GM11168 (cell line): ENCODE results near the gene C13orf46.
"Not testable (repeated sequence)": the region's sequence is repeated elsewhere in the genome, so short reads cannot be mapped to it uniquely, and the experiment has no call there.

Source experiments
- in situ Hi-C: fragments of 300-500 bp; cut with MboI; formaldehyde crosslinking; loops from one replicate; pipeline ENCODE4 v1.12.0; 2022; ENCODE audit warnings: low sequenced_read_pairs; ENCODE audit not compliant: unreplicated experiment

The C13orf46 gene

DNA sequence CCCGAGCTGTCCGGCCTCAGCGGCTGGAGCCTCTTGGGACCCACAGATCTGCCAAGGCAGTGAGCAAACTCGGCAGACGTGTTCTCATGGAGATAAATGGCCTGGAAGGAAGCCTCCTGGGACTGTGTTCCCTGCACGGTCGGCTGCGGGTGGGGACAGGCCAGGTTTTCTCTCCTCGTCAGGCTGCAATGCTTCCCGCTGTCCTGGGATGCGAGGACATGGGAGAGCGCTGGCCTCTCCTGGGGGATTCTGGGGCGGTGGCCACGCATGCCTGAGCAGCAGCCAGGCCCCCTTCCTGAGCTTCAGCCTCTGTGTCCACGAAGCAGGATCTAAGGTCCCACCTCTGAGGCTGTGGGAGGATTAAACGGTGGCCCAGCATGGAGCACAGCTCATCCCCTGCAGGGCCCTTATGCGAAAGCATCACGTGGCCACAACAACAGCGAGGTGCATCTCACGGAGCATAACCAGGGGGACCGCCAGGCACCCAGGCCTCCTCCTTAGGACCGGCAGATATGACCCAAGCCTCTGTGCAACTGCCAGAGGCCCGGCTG lies 21.2 kb upstream of the C13orf46 start:
- in situ Hi-C loops: no loop called here

DNA sequence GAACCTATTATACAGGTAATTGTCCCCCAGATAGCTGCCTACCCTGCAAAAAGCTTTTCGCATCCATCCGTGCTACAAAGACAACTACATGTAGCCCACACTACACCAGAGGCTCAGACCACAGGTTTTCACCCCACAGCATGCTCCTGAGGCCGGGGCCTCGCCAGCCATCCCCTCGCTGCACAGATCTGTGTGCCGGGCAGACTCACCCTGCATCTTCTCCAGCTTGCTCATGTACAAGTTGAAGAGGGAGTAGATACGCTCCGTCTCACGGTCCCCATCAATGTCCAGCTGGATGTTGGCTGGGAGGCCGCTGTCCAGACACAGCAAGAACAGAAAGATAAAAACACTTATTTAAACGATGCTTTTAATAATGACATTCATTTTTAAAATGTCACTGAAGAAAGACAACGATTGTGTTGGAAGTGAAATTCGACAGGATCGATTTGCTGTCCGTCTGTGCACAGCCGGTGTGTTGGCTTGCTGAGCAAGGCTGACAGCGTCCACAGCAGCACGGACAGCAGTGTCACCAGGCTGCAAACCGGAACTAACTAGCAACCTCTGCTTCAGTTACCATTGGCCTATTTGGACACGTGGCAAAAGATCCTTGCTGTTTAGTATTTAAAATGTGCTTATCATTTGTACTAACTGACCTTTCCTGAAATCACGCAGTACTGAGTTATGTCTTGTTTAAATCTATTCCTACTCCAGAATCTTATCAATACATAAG lies 18.6 kb upstream of the C13orf46 start:
- in situ Hi-C loops: no loop called here

DNA sequence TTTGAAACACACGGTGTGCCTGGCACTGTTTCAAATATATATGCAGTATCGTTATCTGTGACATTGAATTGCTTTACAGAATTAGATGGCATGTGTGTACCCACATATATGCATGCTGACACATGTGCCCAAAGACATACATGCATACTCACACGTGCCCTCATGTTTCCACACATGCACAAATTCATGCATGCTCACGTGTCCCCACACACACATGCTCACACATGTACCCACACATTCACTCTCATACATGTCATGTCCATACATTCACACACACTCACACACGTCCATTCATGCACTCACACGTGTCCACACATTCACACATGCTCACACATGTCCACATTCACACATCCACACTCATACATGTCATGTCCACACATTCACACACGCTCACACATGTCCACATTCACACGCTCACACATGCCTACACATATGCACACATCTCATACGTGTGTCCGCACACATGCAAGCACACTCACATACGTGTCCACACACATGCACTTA lies 17.9 kb upstream of the C13orf46 start:
- in situ Hi-C loops: no loop called here

DNA sequence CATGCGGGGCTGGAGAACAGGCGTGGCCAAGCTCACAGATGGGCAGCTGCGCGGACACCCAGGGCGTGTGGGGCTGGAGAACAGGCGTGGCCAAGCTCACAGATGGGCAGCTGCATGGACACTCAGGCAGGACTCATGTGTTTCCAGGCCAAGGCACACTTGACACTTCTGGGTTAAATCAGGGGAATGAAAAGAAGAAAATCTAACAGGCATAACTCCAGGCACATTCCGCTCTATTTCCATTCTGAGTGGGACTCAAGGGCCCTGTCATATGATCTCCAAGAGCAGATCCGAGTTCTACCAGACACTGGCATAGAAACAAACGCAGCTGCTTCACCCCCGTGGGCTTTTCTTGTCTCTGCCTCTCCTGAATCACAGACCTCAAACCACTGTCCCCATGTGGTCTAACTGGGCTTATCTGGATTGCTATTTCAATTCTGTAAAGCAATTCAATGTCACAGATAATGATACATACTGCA lies 17.4 kb upstream of the C13orf46 start:
- in situ Hi-C loops: no loop called here

DNA sequence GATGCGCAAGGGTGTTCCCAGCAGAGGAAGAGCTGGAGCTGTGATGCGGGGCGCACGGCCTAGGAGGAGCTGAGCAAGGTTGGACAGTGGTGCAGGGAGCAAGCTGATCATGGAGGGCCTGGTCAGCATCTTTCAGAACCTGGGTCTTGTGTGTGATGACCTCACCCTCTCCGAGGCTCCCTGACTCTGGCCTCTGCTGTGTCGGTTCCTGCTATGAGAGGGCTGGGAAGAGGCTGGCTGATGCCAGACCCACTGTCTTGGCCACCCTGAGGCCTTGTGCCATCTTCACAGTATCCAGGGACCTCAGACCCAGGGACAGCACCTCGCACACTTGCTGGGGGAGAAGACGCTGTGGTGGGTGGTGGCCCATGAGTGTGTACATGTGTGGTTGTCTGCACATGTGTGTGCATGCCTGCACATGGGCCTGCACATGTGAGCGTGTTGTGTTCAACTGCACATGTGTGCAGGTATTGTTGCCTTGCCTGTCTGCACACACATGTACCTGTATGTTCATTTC lies 16.5 kb upstream of the C13orf46 start:
- in situ Hi-C loops: no loop called here

DNA sequence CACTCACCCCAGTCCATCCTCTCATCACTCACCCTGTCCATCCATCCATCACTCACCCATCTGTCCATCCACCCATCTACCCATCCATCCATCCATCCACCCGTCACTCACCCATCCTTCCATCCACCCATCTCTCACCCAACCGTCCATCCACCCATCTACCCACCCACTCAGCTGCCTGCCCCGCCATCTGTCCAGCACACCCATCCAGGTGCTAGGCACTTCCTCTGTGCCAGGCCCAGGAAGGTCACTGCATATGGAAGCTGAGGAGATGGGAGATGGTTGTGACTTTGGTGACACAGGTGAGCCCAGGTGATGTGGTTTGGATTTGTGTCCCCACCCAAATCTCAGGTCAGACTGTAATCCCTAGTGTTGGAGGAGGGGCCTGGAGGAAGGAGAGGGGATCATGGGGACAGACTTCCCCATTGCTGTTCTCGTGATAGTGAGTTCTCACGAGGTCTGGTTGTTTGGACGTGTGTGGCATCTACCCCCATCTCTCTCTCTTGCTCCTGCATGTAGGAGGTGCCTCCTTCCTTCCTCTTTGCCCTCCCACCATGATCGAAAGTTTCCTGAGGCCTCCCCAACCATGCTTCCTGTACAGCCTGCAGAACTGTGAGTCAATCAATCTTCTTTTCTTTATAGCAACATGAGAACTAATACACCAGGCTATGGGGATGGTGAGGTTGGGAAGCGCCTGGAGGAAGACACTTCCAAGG lies 15.9 kb upstream of the C13orf46 start:
- in situ Hi-C loops: no loop called here

DNA sequence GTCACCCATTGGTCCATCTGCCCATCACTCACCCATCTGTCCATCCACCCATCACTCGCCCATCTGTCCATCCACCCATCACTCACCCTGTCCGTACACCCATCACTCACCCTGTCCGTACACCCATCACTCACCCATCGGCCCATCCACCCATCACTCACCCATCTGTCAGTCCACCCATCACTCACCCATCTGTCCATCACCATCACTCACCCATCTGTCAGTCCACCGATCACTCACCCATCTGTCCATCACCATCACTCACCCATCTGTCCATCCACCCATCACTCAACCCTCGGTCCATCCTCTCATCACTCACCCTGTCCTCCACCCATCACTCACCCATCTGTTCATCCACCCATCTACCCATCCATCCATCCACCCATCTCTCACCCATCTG lies 15.0 kb upstream of the C13orf46 start:
- in situ Hi-C loops: not testable (repeated sequence)

DNA sequence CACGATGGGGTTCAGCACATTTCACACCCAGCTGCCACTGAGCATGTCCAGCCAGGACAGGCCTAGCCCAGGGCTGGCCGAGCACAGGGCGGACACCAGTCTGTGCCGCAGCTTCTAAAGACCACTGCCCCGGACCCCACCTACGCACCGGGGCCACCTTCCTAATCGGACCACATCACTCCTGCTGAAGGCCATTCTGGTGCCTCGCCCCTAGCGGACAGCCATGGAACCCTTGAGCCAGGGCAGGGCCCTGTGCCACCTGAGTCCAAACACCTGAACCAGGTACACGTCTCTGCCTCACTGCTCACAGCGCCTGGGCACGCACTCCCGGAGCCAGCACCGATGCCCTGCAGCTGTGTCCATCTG lies 8.4 kb upstream of the C13orf46 start:
- in situ Hi-C loops: no loop called here

DNA sequence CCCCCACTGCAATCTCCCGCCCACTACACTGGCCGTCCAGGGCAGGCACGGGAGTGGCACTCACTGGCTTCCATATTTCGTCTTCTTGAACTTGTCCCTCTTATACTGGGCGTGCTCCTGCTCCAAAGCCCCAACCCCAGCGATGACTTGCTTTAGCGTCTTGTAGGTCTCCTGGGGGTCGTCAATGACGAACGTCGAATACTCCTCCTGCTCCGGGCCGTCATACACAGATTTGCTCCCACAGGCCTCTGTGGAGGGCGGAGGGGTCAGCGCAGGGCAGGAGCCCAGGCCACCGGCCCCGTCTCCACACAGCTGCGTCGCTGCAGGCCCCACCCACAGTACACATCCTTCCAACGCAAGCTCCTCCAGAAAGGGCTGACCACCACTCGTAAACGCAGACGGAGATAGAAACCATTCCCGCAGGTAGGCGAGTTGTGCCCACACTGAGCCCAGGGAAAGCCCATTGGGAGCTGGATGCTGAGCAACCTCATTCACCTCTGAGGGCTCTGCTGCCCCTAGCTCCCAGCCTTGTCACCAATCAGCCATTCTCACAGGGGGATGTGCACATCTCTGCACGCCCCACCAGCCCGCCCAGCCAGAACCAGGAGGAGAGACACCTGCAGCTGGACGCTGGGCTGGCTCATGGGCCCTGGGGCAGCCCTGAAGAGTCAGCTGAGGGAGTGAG lies 7.9 kb upstream of the C13orf46 start:
- in situ Hi-C loops: no loop called here

DNA sequence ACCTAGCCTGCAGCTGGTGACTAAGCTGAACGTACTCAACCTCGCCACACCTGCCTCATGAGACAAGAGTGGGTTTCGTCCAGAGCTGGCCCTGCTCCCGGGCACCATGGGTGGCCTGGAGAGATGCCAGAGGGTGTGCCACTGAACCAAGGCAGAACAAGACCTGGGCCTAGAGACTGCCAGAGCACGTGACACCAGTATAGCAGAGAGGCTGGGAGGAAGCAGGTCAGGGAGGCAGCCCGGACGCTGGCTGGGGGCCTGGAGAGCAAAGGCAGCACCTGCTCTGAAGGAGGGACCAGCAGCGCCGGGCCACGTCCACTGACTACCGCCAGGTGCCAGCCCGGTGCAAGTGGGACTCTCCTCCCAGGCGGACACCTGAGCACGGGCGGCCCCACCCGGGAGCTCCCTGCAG lies 7.3 kb upstream of the C13orf46 start:
- in situ Hi-C loops: no loop called here

DNA sequence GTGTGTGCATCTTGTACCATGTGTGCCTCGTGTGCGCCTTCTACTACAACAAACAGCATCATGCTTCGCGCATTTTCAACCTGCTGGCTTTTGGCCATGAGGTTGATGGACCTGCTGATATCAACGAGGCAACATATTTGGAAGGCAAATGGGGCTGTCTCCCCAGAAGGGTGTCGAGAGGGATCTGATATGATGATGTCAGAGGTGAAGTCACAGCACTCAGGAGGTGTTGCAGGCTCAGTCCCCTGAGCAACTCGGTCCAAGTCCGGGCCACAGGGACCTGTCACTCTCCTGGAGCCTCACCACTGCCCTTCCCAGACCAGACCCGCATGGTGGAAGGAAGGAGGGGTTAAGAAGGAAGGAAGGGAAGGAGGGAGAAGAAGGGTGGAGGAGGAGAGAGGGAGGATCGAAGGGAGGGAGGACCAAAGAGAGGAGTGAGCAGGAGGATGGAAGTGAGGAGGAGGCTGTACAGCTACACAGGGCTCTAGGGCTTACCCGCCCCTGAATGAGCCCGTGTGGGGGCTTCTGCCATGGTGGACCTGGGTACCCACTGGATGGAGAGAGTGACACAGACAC lies 6.7 kb upstream of the C13orf46 start:
- in situ Hi-C loops: no loop called here

DNA sequence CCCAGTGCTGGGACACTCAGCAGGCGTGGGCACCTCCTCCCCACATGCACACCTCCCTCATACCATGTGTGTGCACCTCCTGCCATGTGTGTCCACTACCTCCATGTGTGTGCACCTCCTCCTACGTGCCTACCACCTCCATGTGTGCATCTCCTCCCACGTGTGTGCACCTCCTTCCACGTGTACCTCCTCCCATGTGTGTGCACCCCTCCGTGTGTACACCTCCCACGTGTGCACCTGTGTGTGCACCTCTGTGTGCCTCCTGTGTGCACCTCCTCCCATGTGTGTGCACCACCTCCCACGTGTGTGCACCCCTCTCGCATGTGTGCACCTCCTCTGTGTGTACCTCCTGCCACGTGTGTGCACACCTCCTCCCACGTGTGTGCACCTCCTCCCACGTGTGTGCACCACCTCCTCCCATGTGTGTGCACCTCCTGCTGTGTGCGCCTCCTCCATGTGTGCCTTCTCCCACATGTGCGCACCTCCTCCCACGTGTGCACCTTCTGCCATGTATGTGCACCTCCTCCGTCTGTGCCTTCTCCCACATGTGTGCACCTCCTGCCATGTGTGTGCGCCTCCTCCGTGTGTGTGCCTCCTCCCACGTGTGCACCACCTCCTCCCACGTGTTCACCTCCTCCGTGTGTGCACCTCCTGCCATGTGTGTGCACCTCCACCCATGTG lies 6.1 kb upstream of the C13orf46 start:
- in situ Hi-C loops: no loop called here

DNA sequence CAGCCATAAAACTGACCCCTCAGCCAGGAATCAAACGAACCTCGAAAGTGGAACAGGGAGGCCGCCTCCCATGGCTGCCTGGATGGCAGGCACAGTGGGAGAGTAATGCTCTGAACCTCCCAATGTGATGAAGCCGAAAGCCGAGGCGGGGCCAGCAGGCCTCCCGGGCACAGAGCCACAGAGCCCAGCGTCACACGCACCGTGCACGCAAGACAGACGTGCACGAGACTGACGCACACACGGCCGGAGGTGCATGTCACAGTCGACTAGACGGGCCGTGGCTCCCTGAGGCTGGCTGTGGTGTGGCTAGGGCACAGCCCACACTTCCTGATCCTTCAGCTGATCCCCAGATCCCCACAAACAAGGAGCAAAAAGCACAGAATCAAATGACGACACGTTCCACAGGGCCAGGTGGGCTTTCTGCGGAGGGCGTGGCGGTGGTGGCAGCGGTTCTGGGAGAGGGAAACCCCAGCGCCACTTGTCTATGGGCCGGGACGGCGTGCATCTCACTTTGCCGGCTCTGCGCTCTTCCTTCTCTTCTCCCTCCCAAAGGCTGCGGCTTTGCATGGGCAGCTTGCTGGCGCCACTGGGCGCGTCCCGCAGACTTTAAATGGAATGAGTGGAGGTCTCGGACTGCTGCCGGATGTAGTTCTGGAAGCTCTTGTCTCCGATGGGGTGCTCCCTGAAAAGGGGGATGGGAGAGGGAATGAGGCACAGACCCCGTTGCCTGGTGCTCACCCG lies 5.0 kb upstream of the C13orf46 start:
- in situ Hi-C loops: no loop called here

DNA sequence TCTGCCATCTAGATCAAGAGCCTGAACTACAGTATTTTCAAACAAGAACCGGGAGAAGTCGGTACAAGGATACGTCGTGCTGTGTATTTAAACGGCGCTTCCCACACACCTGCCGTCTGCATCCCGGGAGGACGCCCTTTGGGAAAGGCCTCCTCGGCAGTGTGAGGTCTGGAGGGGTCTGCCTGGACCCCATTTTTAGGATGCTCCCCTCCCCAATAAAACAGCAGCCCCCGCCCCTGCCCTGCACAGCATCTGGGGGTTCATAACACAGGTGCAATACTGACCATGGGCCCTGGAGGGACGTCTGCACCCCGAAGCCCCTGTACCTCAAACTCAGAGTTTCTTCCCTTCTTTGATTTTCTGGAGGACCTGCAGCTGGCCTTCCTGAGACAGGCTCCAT lies 4.1 kb upstream of the C13orf46 start:
- in situ Hi-C loops: no loop called here

DNA sequence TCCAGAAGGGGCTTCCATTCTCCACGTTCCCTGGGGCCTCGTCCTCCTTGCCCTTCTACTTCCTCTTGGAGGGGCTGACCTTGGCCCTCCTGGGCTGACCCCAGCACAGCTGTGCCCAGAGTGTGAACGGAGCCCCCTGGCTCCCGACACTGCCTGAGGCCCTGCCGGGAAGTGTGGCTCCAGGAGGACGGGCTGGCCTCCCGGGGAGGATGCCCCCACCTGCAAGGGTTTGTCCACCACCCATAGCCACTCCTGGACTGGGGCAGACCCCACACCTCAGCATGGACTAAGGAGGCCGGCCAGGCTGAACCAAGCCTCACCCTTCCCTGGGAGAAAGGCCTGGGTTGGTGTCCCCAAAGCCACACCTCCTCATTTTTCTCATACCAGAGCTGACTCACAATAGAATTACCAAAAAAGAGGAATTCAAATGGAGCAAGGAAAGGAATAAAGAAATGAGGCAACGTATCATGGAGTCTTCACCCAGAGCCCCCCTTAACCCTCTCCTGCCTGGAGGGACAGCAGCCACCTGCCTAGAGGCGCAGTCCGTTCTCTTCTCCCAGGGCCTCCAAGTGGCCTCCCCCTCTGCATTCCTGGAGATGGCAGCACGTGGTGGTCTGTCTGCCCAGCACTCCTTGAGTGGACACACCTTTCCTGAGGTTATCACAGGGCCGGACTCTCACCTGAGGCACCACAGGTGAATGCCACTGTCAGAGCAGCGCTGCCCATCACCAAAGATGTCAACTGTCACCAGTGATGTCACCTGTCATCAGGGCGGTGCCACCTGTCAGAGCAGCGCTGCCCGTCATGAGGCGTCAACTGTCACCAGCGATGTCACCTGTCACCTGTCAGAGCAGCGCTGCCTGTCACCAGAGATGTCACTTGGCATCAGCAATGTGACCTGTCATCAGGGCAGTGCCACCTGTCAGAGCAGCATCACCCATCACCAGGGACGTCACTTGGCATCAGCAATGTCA lies 3.1 kb upstream of the C13orf46 start:
- in situ Hi-C loops: no loop called here

DNA sequence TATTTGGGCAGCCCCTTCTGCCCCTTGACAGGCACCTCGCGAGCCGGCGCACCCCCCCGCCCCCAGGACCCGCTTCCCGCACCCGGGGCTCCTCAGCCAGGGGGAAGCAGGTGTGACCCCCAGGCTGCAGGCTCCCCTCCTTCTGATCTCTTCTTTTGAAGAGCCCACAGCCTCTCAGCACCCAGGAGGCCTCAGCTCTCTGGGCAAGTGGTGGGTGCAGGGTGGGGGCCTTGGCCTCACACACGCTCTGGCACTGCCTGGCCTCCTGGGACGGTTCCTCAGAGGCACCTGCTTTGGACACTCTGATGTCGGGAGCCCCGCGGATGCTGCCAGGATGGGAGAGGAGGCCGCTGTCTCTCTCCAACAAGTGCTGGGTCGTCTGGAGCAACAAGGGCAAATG lies 1.5 kb upstream of the C13orf46 start:
- in situ Hi-C loops: no loop called here

DNA sequence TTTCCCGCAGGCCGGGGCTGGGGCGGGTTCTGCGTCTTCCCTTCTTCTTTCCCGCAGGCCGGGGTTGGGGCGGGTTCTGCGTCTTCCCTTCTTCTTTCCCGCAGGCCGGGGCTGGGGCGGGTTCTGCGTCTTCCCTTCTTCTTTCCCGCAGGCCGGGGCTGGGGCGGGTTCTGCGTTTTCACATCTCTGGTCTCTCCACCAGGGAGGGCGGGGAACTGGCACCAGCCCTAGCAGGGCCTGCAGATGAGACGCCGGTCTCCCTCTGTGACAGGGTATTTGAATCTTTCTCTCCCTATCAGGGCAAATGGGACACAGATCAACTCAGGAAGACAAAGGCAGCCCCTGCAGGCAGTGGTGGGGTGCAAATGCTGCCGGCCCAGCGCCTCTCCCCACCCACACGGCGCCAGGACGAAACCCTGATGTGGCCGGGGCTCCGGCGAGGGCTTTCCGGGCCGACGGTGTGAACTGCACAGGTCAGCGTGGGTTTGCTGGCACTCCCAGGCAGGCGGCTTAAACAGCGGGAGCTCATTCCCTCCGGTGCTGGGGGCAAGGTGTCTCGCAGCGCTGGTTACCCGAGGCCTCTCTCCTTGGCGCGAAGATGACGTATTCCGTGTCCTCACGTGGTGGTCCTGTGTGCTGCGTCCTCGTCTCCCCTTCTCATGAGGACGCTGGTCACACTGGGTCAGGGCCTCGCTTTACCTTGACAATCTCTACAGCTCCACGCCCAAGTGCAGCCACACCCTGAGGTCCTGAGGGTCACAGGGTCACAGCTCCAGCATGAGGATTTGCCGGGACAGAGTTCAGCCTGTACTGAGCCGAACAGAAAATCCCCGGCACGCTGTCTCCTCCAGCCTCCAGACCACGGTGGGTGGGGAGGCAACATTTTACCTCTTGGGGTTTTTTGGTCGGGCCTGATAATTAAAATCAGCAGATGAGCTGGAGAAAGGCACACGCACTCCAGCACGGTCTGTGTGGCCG lies 717 bp upstream of the C13orf46 start:
- in situ Hi-C loops: no loop called here
